ENCODE results near the gene NOSTRIN. TPM values are rescaled to one million over a fixed set of nuclear protein-coding genes. Genes with fewer than 3 reads are reported as not detected.

Gene NOSTRIN
- total RNA-seq, 2 donors from 2014 or later = 0.42 to 0.73 TPM

- no peak overlapping the region for H3K4me3 ChIP-seq (ENCODE audit: low read length)
- peaks cover 32% of the 10 kb centered on the region for H3K27me3 Mint-ChIP-seq (ENCODE audit: insufficient read depth)
- peaks cover under 1% of the 10 kb centered on the region for H3K9me3 ChIP-seq (ENCODE audit: control insufficient read depth, low read length)
- H3K4me1 Mint-ChIP-seq = peaks cover 35% of the 10 kb centered on the region
- no peak overlapping the region for H3K4me3 Mint-ChIP-seq
- TF ChIP-seq CTCF (conservative IDR thresholded peaks at IDR 0.05) = no peak
- H3K9ac ChIP-seq (ENCODE audit: extremely low read depth, low read length, poor library complexity, severe bottlenecking) = no peak overlapping the region
- H3K27me3 ChIP-seq (ENCODE audit: control insufficient read depth, insufficient read depth, low read length, poor library complexity, severe bottlenecking) = peaks cover 24% of the 10 kb centered on the region
- WGBS, 2 experiments (ENCODE audit: insufficient coverage in 1 of 2, insufficient read length in 1 of 2) = 59 to 77% methylated on average over 3 to 5 of the region's 5 CpGs
- H3K4me1 ChIP-seq (ENCODE audit: control insufficient read depth, insufficient read depth, low read length) = no peaks in the 10 kb centered on the region
- H3K27ac ChIP-seq (ENCODE audit: low read depth, low read length) = no peak overlapping the region
- DNase-seq = no peak
- H3K9me3 Mint-ChIP-seq = peaks cover under 1% of the 10 kb centered on the region
- no peaks in the 10 kb centered on the region for H3K36me3 ChIP-seq (ENCODE audit: control insufficient read depth, insufficient read depth, low read length)
- no peak overlapping the region for H3K27ac Mint-ChIP-seq
- H3K36me3 Mint-ChIP-seq (ENCODE audit: low read depth) = no peaks in the 10 kb centered on the region
Measured at GRCh38 chr2:168910330-168910729, 107.9 kb downstream of the NOSTRIN start.

- TF ChIP-seq CTCF (conservative IDR thresholded peaks at IDR 0.05) = no peak
- H3K4me3 Mint-ChIP-seq = peak overlapping the region; percentile 44
Measured at GRCh38 chr2:168912466-168912865, 110.0 kb downstream of the NOSTRIN start.

GRCh38 chr2:168912901-168913369, 110.5 kb downstream of the NOSTRIN start:
- Histone ChIP-seq H3K36me3 (ENCODE audit: control insufficient read depth, insufficient read depth, low read length) (no peaks in the 10 kb centered on the region), H3K4me1 (ENCODE audit: control insufficient read depth, insufficient read depth, low read length) (no peaks in the 10 kb centered on the region), H3K9me3 (ENCODE audit: control insufficient read depth, low read length) (peaks cover 12% of the 10 kb centered on the region), H3K27ac (ENCODE audit: low read depth, low read length) (no peak overlapping the region), H3K9ac (ENCODE audit: extremely low read depth, low read length, poor library complexity, severe bottlenecking) (no peak overlapping the region), H3K4me3 (ENCODE audit: low read length) (no peak overlapping the region), H3K27me3 (ENCODE audit: control insufficient read depth, insufficient read depth, low read length, poor library complexity, severe bottlenecking) (peaks cover 13% of the 10 kb centered on the region)
- no peak overlapping the region for H3K27ac Mint-ChIP-seq
- peak overlapping the region; percentile 44 for H3K4me3 Mint-ChIP-seq
- peak; percentile 75 for DNase-seq
- peaks cover 28% of the 10 kb centered on the region for H3K4me1 Mint-ChIP-seq
- no peaks in the 10 kb centered on the region for H3K36me3 Mint-ChIP-seq (ENCODE audit: low read depth)
- peaks cover 22% of the 10 kb centered on the region for H3K27me3 Mint-ChIP-seq (ENCODE audit: insufficient read depth)
- 67 to 83% methylated on average over 15 to 21 of the region's 21 CpGs for WGBS, 2 experiments (ENCODE audit: insufficient coverage in 1 of 2, insufficient read length in 1 of 2)
- H3K9me3 Mint-ChIP-seq = peaks cover 9% of the 10 kb centered on the region
- no peak for TF ChIP-seq CTCF (conservative IDR thresholded peaks at IDR 0.05)

More at GRCh38 chr2:168912466-168912865, 110.0 kb downstream of the NOSTRIN start:
- H3K27ac ChIP-seq (ENCODE audit: low read depth, low read length) = no peak overlapping the region
- 78 to 80% methylated on average over 6 of the region's 6 CpGs for WGBS, 2 experiments (ENCODE audit: insufficient coverage in 1 of 2, insufficient read length in 1 of 2)
- Mint-ChIP-seq H3K9me3 (peaks cover 9% of the 10 kb centered on the region), H3K36me3 (ENCODE audit: low read depth) (no peaks in the 10 kb centered on the region), H3K27ac (no peak overlapping the region), H3K4me1 (peaks cover 33% of the 10 kb centered on the region), H3K27me3 (ENCODE audit: insufficient read depth) (peaks cover 22% of the 10 kb centered on the region)
- no peak for DNase-seq
- H3K4me3 ChIP-seq (ENCODE audit: low read length) = no peak overlapping the region
- H3K9ac ChIP-seq (ENCODE audit: extremely low read depth, low read length, poor library complexity, severe bottlenecking) = no peak overlapping the region
- H3K4me1 ChIP-seq (ENCODE audit: control insufficient read depth, insufficient read depth, low read length) = no peaks in the 10 kb centered on the region
- no peaks in the 10 kb centered on the region for H3K36me3 ChIP-seq (ENCODE audit: control insufficient read depth, insufficient read depth, low read length)
- peaks cover 12% of the 10 kb centered on the region for H3K9me3 ChIP-seq (ENCODE audit: control insufficient read depth, low read length)
- peaks cover 13% of the 10 kb centered on the region for H3K27me3 ChIP-seq (ENCODE audit: control insufficient read depth, insufficient read depth, low read length, poor library complexity, severe bottlenecking)

All from endodermal cell (in vitro differentiated cells).